Right ventricle myocardium superior (tissue), 1 donor: ENCODE results near the gene OPRM1. TPM values are rescaled to one million over a fixed set of nuclear protein-coding genes. Genes with fewer than 3 reads are reported as not detected.

Experiments used
- ATAC-seq: fragments of 200-7000 bp; cut with Tn5 transposase; one replicate; pipeline ENCODE4 v1.9.1; 2020; ENCODE audit warnings: mild to moderate bottlenecking; ENCODE audit not compliant: poor library complexity
- DNase-seq: peaks from one replicate; pipeline ENCODE4 v3.0.0-alpha.2; 2020
- intact Hi-C: fragments of 100-400 bp; cut with DNase I; formaldehyde crosslinking; loops from one replicate; pipeline ENCODE4 v1.11.2; 2022
- total RNA-seq: library from RNA; stranded (reverse); fragmentation: NEBNext Ultra II Directional; extraction: Animal tissue kit (Norgen Biotek cat#: 25700); gene quantifications from one replicate; pipeline ENCODE4 v1.2.1, GENCODE V29; 2021
- donor health status: DM: no; HTN: yes; CAD: no; lungs with severe emphysema.

Gene OPRM1
- total RNA-seq, 1 donor from 2014 or later, result not detected

DNA sequence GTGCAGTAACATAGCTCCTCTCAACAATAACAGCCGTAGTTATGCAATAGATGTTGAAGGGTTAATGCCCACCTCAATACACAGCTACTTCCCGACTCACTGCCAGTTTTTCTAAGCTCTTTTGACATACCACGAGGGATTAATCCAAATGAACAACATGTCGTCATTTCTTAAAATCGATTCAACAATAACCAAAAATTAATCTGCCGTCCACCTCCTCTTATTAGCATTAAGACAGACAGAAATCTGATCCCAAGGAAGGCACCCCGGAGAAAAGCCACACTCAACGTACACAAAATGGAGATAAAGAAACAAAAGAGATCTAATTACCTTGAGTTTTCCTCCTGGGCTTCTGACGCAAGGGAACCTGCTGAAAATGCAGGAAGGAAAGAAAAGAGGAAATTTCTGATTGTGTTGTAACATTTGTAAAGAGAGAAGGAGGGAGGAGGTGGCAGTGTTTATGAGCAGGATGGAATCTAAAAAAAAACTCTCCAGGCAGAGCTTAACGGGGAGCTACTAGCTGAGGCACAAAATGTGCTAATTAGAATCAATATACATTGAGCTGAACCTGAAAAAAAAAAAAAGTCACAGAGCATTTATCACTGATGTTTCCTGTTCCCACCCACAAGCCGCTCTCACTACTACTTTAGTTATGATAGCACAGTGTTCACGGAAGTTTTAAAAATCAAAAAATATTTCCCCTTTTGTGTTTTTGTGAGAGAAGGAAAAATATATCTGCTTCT is 208.2 kb downstream of the OPRM1 start:
- DNase-seq (no peak), ATAC-seq (no peak)
- intact Hi-C loops, result no loop called here

DNA sequence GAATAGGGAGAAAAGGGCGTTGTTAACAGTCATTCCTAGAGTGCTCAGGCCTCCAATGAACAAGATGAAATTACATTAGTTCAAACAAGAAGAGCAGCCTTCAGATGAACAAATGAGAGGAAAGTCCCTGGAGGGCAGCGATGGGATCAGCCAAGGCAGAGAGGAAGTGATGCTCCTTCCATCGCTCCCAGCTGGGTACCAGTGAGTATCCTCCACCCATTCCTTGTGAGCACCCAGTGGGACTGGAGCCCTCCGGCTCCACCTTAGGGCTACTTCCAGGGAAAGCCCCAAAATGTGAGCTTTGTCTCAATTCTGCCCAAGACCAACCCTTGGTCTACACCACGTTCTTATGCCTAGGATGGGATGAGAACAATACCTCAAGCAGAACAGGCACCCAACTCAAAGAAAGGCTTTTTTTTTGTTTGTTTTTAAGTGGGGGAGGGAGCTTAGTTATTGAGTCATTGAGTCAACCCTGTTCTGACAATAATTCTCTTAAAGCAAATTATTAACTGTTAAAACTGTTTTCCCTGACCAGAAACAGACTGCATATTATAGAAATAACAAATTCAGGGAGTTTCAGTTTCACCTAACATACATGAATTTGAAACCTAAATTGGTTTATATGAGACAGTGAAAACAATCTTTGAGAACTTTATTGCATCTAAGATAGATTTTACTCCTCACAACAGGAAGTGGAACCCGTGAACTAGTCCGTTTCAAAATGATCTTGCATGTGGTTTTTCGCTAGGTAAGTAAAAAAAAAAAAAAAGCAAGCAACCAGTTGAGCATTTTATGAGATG is 210.7 kb downstream of the OPRM1 start:
- DNase-seq, result no peak
- intact Hi-C loops, result no loop called here
- no peak for ATAC-seq

DNA sequence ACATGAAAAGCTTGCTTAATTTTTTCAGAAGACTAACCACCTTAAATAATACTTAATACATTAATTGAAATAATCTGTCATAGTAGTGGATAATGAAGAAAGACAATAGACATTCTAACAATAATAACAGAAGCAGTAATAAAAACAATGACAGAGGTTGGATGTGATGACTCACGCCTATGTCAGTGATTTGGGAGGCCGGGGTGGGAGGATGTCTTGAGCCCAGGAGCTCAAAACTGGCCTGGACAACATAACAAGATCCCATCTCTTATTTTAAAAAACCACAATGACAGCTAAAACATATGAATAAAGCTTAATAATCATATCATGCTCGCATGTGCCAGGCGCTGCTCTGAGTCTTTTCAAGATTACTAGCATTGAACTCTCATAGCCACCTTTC is 212.1 kb downstream of the OPRM1 start:
- DNase-seq (no peak), ATAC-seq (no peak)
- intact Hi-C loops, result no loop called here

DNA sequence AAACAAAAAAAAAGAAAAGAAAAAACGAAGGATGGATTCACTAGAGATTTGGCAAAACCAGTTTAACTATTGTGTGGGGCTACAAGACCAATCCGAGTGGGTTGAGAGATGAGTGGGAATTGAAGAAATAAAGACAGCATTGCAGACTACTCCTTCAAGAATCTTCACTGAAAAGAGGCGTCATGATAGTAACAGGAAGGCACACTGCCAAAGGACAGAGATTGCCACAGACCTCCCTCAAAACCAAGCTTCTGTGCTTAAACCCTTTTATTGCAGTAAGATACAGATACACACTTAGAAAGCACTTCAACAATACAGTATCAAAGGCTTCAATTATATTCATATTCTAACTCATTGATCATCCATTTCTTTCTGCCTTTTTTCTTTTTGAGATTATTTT is 213.6 kb downstream of the OPRM1 start:
- intact Hi-C loops, result no loop called here
- ATAC-seq (no peak), DNase-seq (no peak)

DNA sequence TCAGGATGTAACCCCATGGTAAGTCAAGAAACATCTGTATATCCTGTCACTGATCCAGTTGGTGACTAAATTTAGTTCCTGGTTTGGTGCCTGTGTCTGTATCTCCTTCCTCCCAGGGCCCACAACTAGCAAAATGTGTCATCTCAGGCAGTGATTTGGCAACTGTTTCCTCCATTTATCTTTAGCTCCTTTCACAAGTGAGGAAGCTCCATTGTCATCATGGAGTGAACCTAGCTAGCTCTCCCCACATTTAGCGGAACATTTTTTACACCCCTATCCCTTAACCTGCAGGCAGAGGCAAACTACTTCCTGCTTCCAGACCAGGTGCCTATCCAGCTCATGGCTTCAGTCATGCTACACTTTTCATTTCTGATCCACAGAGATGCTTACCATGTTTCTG is 218.0 kb downstream of the OPRM1 start:
- peak; percentile 66 for ATAC-seq
- intact Hi-C loops, result no loop called here
- DNase-seq, result no peak

DNA sequence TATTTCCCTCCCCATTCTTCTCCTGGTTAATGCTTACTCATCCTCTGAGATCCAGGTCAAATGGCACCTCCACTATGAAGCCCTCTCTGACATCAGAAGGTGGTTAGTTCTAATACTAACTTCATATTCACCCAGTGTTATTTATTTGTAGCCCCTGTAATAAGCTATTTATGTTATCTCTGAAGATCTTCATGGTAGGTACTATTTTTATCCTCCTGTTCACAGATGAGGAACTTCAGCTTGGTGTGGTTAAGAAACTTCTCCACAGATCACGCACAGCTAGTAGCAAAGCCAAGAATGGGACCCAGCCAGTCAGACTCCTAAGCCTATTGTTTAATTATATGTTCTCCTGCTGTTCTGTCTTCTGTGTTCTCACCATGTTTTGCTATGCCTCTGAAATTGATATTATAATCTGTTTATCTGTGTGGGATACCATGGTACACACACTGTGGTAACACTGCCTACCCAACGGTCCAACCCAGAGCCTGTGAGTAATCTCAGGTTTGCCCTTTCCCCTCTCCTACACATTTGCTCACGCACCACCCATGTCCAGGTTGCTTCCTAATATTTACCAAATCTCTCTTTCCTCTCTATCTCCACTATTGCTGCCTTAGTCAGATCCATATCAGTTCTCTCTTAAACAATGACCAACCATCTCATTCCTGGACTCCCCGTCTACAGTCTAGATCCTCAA is 219.2 kb downstream of the OPRM1 start:
- intact Hi-C loops, result no loop called here
- ATAC-seq (no peak), DNase-seq (no peak)

DNA sequence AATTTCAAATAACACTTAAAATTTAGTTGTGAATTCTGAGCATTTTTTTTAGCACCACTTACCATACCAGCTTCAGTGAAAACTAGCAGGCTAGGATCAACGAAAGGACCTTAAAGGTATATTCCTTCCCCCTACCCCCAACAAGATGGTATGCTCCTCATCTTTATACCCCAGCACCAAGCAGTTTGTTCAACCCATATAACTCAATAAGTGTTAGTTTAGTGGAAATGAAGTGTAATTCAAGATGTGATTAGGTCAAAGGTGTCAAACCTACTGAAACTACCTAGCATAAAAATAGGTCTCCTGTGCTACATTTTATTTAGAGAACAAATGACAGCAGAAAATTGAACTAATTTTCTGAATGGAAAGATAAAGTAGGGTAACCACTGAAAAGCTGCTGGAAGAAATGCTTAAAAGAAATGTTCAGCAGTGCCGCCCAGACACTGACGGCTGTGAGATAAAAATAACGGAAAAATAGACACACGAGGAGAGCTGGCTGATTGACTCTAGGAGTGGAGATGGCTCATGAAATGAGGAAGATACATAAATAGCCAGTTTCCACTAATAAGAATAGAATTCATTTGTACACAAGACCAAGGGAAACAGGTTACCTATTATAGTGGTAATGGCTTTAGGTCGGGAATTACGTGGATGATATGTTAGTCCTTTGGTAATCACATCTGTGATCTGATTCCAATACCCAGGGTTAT is 222.8 kb downstream of the OPRM1 start:
- intact Hi-C loops, result no loop called here
- no peak for ATAC-seq

DNA sequence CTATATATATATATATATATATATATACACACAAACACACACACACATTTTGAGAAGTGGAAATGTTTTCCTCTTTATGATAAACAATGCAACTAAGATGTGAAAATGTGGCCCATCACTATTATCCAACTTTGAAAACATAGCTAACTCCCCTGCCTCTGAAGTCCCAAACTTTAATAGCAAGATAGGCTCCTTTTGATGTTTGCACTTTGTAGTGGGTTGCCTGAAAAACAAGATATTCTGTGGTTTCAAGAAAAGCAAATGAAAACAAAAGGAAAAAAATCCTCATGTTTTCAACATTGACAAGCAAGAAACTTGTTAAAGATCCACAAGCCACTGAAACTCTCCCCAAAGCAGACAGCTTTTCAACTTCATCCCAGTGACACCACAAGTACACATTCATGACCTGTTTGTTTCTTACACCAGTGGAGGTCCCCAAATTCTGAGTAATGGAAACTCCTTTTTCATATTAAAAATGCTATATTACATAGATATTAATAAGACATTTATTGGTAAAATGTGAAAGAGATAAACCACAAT is 227.6 kb downstream of the OPRM1 start:
- no peak for ATAC-seq
- no peak for DNase-seq
- intact Hi-C loops, result no loop called here

More for the DNA sequence above, 222.8 kb downstream of the OPRM1 start:
- no peak for DNase-seq

DNA sequence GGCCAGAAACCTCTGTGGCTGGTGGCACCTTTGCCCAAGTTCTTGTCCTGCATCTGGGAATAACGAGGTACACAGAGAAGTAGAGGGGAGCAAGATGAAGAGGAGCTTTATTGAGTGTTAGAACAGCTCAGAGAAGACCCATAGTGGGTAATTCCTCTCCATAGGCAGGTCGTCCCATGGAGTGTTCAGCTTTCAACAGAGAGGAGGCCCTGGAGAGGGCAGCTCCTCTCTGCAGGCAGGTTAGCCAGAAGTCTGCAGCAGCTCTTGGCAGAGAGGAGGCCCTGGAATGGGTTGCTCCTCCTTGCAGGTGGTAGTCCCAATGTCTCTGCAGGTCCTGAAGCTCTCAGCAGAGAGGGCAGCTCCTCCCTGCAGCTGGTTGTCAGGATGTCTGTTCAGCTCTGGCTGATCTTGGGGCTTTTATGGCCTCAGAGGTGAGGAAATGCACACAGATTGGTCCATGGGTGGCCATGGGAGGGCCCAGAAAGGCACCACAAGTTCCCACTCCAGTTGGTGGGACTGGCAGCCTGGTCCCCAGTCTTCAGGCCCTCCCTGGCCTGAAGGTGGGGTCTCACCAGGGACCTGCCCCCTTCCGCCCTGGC is 228.6 kb downstream of the OPRM1 start:
- intact Hi-C loops, result no loop called here
- ATAC-seq (no peak), DNase-seq (no peak)

DNA sequence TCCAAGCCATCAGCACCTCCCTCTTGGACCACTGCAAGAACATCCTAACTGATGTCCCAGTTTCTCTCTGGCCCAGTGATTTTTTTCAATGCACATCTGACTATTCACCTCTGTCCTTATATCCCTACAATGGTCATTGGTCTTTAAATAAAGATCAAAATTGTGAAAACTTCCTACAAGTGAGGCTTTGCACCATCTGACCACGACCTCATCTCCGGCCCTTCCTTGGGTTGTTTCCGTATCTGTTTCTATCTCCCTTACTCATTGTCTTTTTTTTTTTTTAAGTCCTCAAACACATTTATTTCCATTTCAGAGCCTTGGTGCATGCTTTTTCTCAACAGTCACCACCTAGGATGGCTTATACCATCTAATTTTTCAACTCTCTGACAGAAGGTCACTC is 229.4 kb downstream of the OPRM1 start:
- intact Hi-C loops, result no loop called here
- ATAC-seq, result no peak
- no peak for DNase-seq

DNA sequence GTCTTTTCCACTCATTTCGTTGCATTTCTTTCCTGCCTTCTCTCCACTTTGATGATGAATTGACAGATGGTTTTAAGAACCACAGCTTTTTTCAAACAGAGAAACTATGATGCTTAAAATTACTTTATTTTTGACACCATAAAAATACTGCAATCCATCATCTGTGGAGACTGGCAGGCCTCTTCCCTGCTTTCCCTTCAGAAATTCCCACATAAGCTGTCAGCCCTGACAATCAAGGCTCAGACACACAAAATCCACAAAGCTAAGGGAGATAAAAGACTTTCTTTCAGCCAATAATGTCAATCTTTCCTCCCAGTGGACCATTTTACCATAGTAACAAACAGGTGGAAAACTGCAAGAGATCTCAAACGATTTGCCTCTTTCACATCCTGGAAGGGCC is 235.1 kb downstream of the OPRM1 start:
- intact Hi-C loops, result no loop called here
- ATAC-seq (no peak), DNase-seq (no peak)

DNA sequence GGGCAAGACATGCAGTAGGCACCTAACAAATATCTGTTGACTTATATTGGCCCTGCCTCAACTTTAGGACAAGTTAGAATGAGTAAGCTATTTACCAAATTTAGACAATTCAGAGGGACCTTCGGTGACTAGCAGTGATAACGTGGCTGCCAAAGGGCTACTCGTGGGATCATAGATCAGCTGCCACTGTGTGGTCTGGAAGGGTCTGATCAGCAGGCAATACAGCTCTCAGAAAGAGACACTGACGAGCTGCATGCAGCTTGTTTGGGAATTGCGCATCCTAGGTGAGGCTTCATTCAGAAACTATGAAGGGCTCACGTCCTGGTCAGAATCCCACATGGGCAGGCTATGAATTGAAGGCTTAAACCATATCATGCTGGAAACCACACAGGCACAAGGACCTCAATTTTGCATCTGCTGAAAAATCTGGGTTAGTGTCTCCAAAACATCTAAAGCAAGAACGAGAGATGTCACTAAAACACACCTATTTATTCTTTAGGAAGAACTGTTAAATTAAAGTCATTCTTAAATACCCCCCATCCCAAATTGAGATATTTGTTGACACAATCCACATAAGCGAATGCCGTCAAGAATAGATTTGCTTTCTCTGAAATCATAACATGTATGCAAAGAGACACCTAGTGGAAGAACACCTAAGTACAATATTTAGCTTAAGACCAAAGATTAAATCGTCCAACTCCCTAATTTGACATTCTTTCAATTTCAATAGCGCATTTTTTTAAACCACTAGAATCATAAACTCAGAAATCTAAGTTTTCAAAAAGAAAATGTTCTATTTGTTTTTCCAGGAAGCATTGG is 238.0 kb downstream of the OPRM1 start:
- DNase-seq, result no peak
- intact Hi-C loops, result loop anchor here (5.0 kb wide), 1 partner anchor 120 kb away; no protein-coding TSS in a partner anchor
- ATAC-seq, result no peak

DNA sequence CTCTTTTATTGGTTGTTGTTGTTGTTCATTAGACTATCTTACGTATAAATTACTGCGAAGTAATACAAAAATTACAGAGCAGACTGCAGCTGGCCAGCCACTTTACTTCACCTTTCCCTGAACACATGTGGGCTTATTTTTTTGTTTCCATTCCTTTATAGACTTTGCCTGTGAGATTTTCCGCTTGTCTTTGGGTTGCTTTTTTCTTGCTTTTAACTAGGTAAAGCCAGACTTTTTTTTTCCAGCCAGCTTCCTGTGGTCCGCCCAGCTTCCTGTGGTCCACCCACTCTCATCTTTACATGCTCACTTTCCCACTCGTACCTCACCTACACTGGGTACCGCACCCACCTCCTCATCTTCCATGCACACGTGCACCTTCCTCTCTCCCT is 238.6 kb downstream of the OPRM1 start:
- no peak for DNase-seq
- intact Hi-C loops, result loop anchor here (5.0 kb wide), 1 partner anchor 120 kb away; no protein-coding TSS in a partner anchor
- no peak for ATAC-seq

DNA sequence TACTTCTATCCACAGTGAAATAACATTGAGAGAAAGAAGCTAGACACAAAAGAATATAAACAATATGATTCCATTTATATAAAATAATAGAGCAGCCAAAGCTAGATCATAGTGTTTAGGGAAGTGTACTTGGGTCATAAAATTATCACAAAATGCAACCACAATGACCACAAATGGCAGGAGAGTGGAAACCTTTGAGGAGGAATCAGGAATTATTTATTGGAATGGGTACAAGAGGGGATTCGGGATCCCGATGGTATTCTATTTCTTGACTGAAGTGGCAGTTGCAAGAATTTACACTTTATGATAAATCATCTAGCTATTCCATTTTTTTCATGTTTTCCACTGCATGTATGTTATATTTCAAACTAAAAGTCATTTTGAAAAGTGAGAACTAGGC is 241.5 kb downstream of the OPRM1 start:
- DNase-seq (no peak), ATAC-seq (no peak)
- intact Hi-C loops, result no loop called here

DNA sequence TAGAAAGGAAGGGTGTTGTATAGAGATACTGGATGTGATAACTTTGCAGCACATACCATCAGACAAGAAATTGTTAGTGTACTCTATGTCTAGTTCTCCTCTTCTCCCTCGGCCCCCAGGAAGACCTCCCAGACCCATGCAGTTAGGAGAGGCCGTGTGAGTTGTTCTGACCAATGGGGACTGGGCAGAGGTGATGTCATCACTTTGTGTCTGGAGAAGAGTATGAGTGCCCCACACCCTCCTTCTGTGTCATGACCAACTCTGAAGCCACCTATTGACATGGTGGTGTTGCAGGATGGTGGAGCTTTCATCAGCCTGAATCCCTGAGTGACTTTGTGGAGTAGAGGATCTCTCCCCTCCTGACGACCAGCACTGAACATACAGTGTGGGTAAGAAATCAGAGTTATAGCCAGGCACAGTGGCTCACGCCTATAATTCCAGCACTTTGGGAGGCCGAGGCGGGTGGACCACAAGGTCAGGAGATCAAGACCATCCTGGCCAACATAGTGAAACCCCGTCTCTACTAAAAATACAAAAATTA is 245.3 kb downstream of the OPRM1 start:
- ATAC-seq (no peak), DNase-seq (no peak)
- intact Hi-C loops, result no loop called here

DNA sequence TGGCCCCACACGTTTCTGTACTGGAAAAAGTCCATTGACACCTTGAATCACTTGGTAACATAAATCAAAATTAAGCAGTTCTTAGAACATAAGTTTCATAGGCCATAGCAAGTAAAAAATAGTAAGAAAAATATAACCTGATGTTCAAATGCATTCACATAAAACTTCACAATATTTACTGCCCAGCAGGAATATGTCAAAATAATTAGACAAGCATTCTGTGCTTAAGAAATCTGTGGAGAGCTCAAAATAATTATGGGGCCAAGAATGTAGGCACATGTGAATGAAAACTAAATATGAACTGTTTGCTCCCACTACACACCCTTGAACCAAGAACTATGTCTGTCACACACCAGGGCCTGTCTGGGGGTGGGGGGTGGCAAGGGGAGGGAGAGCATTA is 246.8 kb downstream of the OPRM1 start:
- intact Hi-C loops, result no loop called here
- no peak for DNase-seq
- no peak for ATAC-seq

DNA sequence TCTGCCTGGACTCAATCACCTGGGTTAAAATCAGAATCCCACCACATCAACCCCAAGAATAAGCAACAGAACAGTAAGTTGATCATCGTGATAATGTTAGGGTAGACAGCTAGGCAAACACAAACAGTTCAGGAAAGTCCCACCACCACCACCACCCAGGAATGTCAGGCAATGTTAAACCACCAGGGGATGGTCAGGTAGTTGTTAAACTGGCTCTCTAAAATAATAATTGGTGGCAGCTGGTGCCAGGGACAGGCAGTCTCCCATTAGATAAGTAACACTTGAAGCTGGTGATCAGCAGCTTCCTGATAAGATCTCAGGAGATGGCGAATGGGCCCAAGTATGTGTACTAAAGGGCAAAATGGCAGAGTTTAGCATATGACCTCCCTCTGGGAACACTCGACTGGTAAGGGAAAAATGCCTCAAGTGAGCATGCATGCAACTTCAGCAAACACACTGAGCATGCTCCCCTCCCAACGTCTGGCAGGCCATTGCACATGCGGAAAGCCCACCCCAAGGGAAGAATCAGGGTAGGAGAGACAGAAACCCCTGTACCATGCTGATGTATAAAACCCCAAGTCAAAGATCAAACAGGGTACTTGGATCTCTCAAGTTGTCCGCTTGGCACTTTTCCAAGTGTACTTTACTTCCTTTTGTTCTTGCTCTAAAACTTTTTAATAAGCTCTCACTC is 250.9 kb downstream of the OPRM1 start:
- no peak for ATAC-seq
- no peak for DNase-seq
- intact Hi-C loops, result no loop called here
